Adrenal gland (tissue), 12 donors: ENCODE data around the gene PTPN23. TPM values are rescaled to one million over a fixed set of nuclear protein-coding genes. Genes with fewer than 3 reads are reported as not detected.

Experiments
- DNase-seq, 7 donors: peaks; one replicate each; pipeline ENCODE4 v3.0.0-alpha.2; 2019 to 2020
- H3K27ac ChIP-seq, 5 donors: fragments of 200-600 bp; sonication (generic) in 4 of 5; 1 replicate in 3 of 5; 2 replicates in 2 of 5; pipeline versions ENCODE4 v1.5.1 to v1.8.0; 2016 to 2020; ENCODE audit warnings: mild to moderate bottlenecking in 1 of 5
- H3K27me3 ChIP-seq: fragments of 200-600 bp; 2 replicates; pipeline ENCODE4 v1.8.0; 2021
- H3K36me3 ChIP-seq, 2 donors: fragments of 200-600 bp; replicated peaks in 1 of 2; 1 replicate in 1 of 2; 2 replicates in 1 of 2; pipeline versions ENCODE4 v1.5.1 to v1.8.0; 2018 to 2022
- H3K4me1 ChIP-seq, 2 donors: fragments of 200-600 bp; replicated peaks in 1 of 2; 1 replicate in 1 of 2; 2 replicates in 1 of 2; pipeline versions ENCODE4 v1.5.1 to v1.8.0; 2018 to 2021
- H3K4me3 ChIP-seq, 4 donors: fragments of 200-600 bp; sonication (generic) in 3 of 4; one replicate each; pipeline ENCODE4 v1.5.1; 2016 to 2018
- H3K9me3 ChIP-seq, 3 donors: fragments of 200-600 bp; sonication (generic) in 1 of 3; replicated peaks in 1 of 3; 1 replicate in 2 of 3; 2 replicates in 1 of 3; pipeline versions ENCODE4 v1.5.1 to v1.8.0; 2016 to 2021
- POLR2A ChIP-seq, 2 donors: fragments of 450-650 bp; IDR thresholded peaks; one replicate each; pipeline ENCODE4 v1.6.1; 2017; ENCODE audit warnings: antibody characterized with exemption in 2 of 2, mild to moderate bottlenecking in 2 of 2, moderate library complexity in 1 of 2
- WGBS, 4 donors: extraction: QIAGEN DNeasy Blood & Tissue Kit in 2 of 4; methylation state at CpG; one replicate each; pipeline versions ENCODE4 v1.1.5 to v1.1.7; 2013 to 2017; 5-methylcytosine and 5-hydroxymethylcytosine counted together
- intact Hi-C, 2 donors: fragments of 100-400 bp; cut with DNase I; formaldehyde crosslinking; loops; one replicate each; pipeline versions ENCODE4 v1.14.1 to v1.15.0; 2022 to 2023
- polyA plus RNA-seq, 3 donors: library from polyadenylated mRNA; stranded (reverse); fragments of 200-250 nt in 2 of 3; fragments of 350-450 nt in 1 of 3; fragmentation: Illumina TruSeq in 1 of 3; extraction: RNeasy Lipid Tissue Mini Kit (QIAGEN cat#74804) in 1 of 3; gene quantifications; one replicate each; pipeline ENCODE4 v1.2.3, GENCODE V29; 2013 to 2014
- total RNA-seq, 9 donors: library from RNA; depleted of rRNA in 4 of 9; stranded (reverse); fragments of >200 nt in 4 of 9; fragments of 120-200 nt in 1 of 9; fragmentation: NEBNext Ultra II Directional in 1 of 9; extraction: Animal tissue kit (Norgen Biotek cat#: 25700) in 1 of 9; gene quantifications; one replicate each; pipeline versions ENCODE4 v1.1.0 to v1.2.4, GENCODE V29; 2013 to 2023
- TF ChIP-seq, protein P1 (sequence below), 6 experiments: fragments of 450-650 bp in 4 of 6; fragments of 200-600 bp in 2 of 6; sonication (generic) in 1 of 6; IDR thresholded peaks; 1 replicate in 5 of 6; 2 replicates in 1 of 6; pipeline versions ENCODE4 v1.5.1 to v1.8.0; 2016 to 2021; ENCODE audit warnings: antibody characterized with exemption in 6 of 6, mild to moderate bottlenecking in 2 of 6, moderate library complexity in 1 of 6
- donor health status: healthy with polysubstance abuse.
- donor health status: Bipolar disorder and iron deficiency.
- donor health status: DM: yes; HTN: yes; CAD: no.
- donor health status: DM: no; HTN: no; CAD: no.
- donor health status: DM: no; HTN: no; CAD: no.
- donor health status: DM: yes; HTN: yes; CAD: no.

Gene PTPN23
- total and polyA plus RNA-seq, 12 donors = 8.4 to 70.0 (median 33.9) TPM

- no peaks in the 10 kb centered on the region for H3K9me3 ChIP-seq
- H3K27ac ChIP-seq = no peak overlapping the region
- peaks cover 0 to 91% of the 10 kb centered on the region in 2 donors for H3K36me3 ChIP-seq
- 87 to 91% (median 89%) methylated on average over 9 to 24 of the region's 24 CpGs for whole genome bisulfite sequencing, 4 donors
- TF ChIP-seq, protein P1, sequence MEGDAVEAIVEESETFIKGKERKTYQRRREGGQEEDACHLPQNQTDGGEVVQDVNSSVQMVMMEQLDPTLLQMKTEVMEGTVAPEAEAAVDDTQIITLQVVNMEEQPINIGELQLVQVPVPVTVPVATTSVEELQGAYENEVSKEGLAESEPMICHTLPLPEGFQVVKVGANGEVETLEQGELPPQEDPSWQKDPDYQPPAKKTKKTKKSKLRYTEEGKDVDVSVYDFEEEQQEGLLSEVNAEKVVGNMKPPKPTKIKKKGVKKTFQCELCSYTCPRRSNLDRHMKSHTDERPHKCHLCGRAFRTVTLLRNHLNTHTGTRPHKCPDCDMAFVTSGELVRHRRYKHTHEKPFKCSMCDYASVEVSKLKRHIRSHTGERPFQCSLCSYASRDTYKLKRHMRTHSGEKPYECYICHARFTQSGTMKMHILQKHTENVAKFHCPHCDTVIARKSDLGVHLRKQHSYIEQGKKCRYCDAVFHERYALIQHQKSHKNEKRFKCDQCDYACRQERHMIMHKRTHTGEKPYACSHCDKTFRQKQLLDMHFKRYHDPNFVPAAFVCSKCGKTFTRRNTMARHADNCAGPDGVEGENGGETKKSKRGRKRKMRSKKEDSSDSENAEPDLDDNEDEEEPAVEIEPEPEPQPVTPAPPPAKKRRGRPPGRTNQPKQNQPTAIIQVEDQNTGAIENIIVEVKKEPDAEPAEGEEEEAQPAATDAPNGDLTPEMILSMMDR (IDR thresholded peaks at IDR 0.05) = peak in 1 of 6 experiments; percentile 13
- no peak for TF ChIP-seq POLR2A (IDR thresholded peaks at IDR 0.05)
- H3K27me3 ChIP-seq = no peaks in the 10 kb centered on the region
- H3K4me3 ChIP-seq = no peak overlapping the region
- intact Hi-C loops = loop anchor here in 1 of 2 donors (10.0 kb wide), 1 partner anchor 383 kb away; no protein-coding TSS in a partner anchor
- DNase-seq = peak in 1 of 7 donors; percentile 27
- no peaks in the 10 kb centered on the region for H3K4me1 ChIP-seq
These were observed 31.1 kb downstream of the PTPN23 start for GRCh38 chr3:47411696-47412452.

GRCh38 chr3:47412453-47412756 is 31.6 kb downstream of the PTPN23 start:
- TF ChIP-seq POLR2A (IDR thresholded peaks at IDR 0.05) = no peak
- TF ChIP-seq, protein P1 (IDR thresholded peaks at IDR 0.05) = no peak
- Histone ChIP-seq H3K4me1 (no peaks in the 10 kb centered on the region), H3K4me3 (no peak overlapping the region), H3K27me3 (no peaks in the 10 kb centered on the region), H3K9me3 (no peaks in the 10 kb centered on the region), H3K36me3 (peaks cover 0 to 91% of the 10 kb centered on the region in 2 donors), H3K27ac (no peak overlapping the region)
- 84 to 90% (median 88%) methylated on average over 2 to 5 of the region's 5 CpGs for WGBS, 4 donors
- peak in 1 of 7 donors; percentile 30 for DNase-seq
- intact Hi-C loops = loop anchor here in 1 of 2 donors (10.0 kb wide), 1 partner anchor 382 kb away; no protein-coding TSS in a partner anchor

DNA sequence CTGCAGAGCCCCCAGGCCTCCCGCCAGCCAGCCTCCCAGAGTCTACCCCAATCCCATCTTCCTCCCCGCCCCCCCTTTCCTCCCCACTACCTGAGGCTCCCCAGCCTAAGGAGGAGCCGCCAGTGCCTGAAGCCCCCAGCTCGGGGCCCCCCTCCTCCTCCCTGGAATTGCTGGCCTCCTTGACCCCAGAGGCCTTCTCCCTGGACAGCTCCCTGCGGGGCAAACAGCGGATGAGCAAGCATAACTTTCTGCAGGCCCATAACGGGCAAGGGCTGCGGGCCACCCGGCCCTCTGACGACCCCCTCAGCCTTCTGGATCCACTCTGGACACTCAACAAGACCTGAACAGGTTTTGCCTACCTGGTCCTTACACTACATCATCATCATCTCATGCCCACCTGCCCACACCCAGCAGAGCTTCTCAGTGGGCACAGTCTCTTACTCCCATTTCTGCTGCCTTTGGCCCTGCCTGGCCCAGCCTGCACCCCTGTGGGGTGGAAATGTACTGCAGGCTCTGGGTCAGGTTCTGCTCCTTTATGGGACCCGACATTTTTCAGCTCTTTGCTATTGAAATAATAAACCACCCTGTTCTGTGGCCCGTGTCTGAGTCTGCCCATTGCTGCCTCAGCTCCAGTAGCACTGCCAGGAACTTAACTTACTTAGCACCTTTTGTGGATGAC is 32.2 kb downstream of the PTPN23 start:
- H3K36me3 ChIP-seq = peaks cover 0 to 87% of the 10 kb centered on the region in 2 donors
- intact Hi-C loops = loop anchor here in 1 of 2 donors (10.0 kb wide), 1 partner anchor 382 kb away; no protein-coding TSS in a partner anchor
- no peaks in the 10 kb centered on the region for H3K9me3 ChIP-seq
- H3K4me3 ChIP-seq = no peak overlapping the region
- H3K27me3 ChIP-seq = no peaks in the 10 kb centered on the region
- no peak for TF ChIP-seq POLR2A (IDR thresholded peaks at IDR 0.05)
- TF ChIP-seq, protein P1 (IDR thresholded peaks at IDR 0.05) = peak in 2 of 6 experiments; percentile 4 to 18
- 67 to 76% (median 75%) methylated on average over 5 to 11 of the region's 12 CpGs for WGBS, 4 donors
- no peak overlapping the region for H3K27ac ChIP-seq
- H3K4me1 ChIP-seq = no peaks in the 10 kb centered on the region
- DNase-seq = peak in 2 of 7 donors; percentile 18 to 27

- WGBS, 4 donors = 85 to 99% (median 89%) methylated on average over 6 to 7 of the region's 7 CpGs
- H3K27me3 ChIP-seq = no peaks in the 10 kb centered on the region
- peak overlapping the region in 1 of 5 donors; percentile 40 for H3K27ac ChIP-seq
These were observed 32.9 kb downstream of the PTPN23 start for GRCh38 chr3:47413751-47414150.

More at GRCh38 chr3:47413751-47414150, 32.9 kb downstream of the PTPN23 start:
- H3K4me3 ChIP-seq = no peak overlapping the region
- intact Hi-C loops = loop anchor here in 1 of 2 donors (10.0 kb wide), 1 partner anchor 381 kb away; no protein-coding TSS in a partner anchor
- H3K36me3 ChIP-seq = peaks cover 0 to 86% of the 10 kb centered on the region in 2 donors
- no peaks in the 10 kb centered on the region for H3K9me3 ChIP-seq
- H3K4me1 ChIP-seq = no peaks in the 10 kb centered on the region
- DNase-seq = peak in 2 of 7 donors; percentile 19 to 24
- TF ChIP-seq POLR2A (IDR thresholded peaks at IDR 0.05) = no peak
- TF ChIP-seq, protein P1 (IDR thresholded peaks at IDR 0.05) = no peak
